Panc1 (cell line): ENCODE data around the gene FAM13C.

Experiments
- CTCF ChIP-seq: fragments of 450-650 bp; IDR thresholded peaks from 2 replicates; pipeline ENCODE4 v1.5.1; 2017; ENCODE audit warnings: mild to moderate bottlenecking
- POLR2AphosphoS5 ChIP-seq: IDR thresholded peaks from 2 replicates; pipeline ENCODE4 v1.6.1; 2012; ENCODE audit warnings: mild to moderate bottlenecking, low read depth, low read length, moderate library complexity

GRCh38 chr10:59395984-59396383 lies 33.6 kb upstream of the FAM13C start:
- TF ChIP-seq CTCF (no peak), POLR2AphosphoS5 (no peak)
